Measurements from ENCODE around the gene RAG2. TPM values are rescaled to one million over a fixed set of nuclear protein-coding genes. Genes with fewer than 3 reads are reported as not detected.

Gene RAG2
- total and polyA plus RNA-seq, 2 donors (not counting 3 experiments of a cell fraction or from before 2014, with no cell fraction given): not detected

DNA sequence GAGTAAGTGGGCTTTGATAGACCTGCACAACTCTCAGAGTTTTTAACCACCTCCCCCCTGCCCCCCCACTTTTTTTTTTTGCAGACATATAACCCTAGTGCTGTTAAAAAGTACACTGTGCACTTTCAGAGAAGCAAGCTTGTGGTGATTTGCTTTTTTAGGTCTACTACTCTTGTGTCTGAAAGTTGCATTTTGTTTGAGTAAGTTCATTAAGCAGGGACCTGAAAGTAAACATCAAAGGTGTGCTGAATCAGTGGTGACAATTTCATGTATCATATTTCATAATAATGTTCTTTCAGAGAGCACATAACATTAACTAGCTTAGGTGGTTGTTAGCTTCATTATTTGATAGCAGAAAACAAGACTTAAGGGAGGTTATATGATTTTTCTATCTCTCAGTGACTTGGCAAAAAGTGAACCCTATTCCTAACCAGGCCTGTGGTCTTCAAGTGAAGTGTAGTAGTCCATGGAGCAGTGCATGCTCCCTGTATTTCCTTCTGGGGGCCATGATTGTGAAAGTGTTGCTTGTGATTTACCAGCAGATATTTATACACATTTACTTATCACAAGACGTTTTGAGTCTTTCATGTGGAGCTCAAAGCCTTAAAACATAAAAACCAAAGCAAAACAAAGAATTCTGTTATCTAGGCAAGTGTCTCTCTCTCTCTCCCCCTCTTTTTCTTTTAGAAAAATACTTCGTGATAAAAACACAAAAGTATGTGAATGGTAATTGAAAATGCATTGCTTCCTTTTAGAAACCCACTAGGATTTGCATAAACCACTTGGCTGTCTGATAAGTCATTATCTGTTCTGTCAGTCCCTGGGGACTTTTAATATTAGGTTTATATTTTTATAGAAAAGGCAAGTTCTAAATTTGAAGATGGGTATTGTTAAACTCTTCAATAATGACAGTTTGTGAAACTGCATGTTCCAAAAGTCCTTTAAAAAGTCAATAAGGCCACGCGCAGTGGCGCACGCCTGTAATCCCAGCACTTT, 7.5 kb upstream of the RAG2 start:
- no peaks in the 10 kb centered on the region for H3K27me3 ChIP-seq (ENCODE audit: control insufficient read depth in 2 of 2, insufficient read depth in 2 of 2, low read length in 2 of 2)
- no peaks in the 10 kb centered on the region for H3K79me2 ChIP-seq (ENCODE audit: control insufficient read depth, insufficient read depth, low read length)
- no peaks in the 10 kb centered on the region for H3K4me1 ChIP-seq (ENCODE audit: control insufficient read depth, extremely low read depth, insufficient read depth, low read length)
- POLR2A ChIA-PET: no interaction called here
- H4K20me1 ChIP-seq (replicated peaks; ENCODE audit: control insufficient read depth, extremely low read depth, insufficient read depth, low read length): no peaks in the 10 kb centered on the region
- H2AFZ ChIP-seq (ENCODE audit: low read depth, low read length): no peak overlapping the region
- no peak overlapping the region for H3K9ac ChIP-seq (replicated peaks; ENCODE audit: extremely low read depth, insufficient read depth, low read length)
- CTCF ChIA-PET: interaction anchor here (1.0 kb wide), 1 partner anchor 14 kb away, joined by 3 read pairs; no protein-coding TSS in a partner anchor
- H3K27ac ChIP-seq (ENCODE audit: insufficient read depth, low read depth, low read length): no peak overlapping the region
- no peaks in the 10 kb centered on the region for H3K36me3 ChIP-seq (ENCODE audit: control insufficient read depth in 2 of 2, extremely low read depth in 1 of 2, insufficient read depth in 2 of 2, low read length in 2 of 2)
- no peaks in the 10 kb centered on the region for H3K9me3 ChIP-seq (replicated peaks; ENCODE audit: control insufficient read depth, insufficient read depth, low read length)
- dilution Hi-C loops (cut with MboI; ENCODE audit: extremely low pct_ligation_motif_present, low sequenced_read_pairs): no loop called here
- H3K4me2 ChIP-seq (ENCODE audit: insufficient read depth, low read length): no peak overlapping the region
- H3K4me3 ChIP-seq (replicated peaks in 1 of 3; ENCODE audit: insufficient read depth in 1 of 3, low read depth in 1 of 3, low read length in 3 of 3): no peak overlapping the region
- DNase-seq (ENCODE audit: low read depth, low spot score): no peak
- intact Hi-C loops (cut with micrococcal nuclease): no loop called here
- no peak for FAIRE-seq
- TF ChIP-seq EZH2 (IDR thresholded peaks at IDR 0.05; ENCODE audit: borderline replicate concordance, low read depth, low read length, severe bottlenecking): no peak
- no peak for TF ChIP-seq JUN (IDR thresholded peaks at IDR 0.05; ENCODE audit: borderline replicate concordance, insufficient read depth, insufficient read length, low read depth)
- no peak for TF ChIP-seq POLR2AphosphoS5 (IDR thresholded peaks at IDR 0.05; ENCODE audit: insufficient read depth, low read depth, low read length)
- TF ChIP-seq POLR2A (IDR thresholded peaks at IDR 0.05; ENCODE audit: low read depth, low read length): no peak
- TF ChIP-seq MYC (IDR thresholded peaks at IDR 0.05; ENCODE audit: low read depth, low read length): no peak
- TF ChIP-seq FOS (IDR thresholded peaks at IDR 0.05; ENCODE audit: borderline replicate concordance, insufficient read depth, low read length): no peak
- BruUV-seq (replicated peaks): no TSS peak
- H3K9me1 ChIP-seq (replicated peaks; ENCODE audit: control insufficient read depth, extremely low read depth, insufficient read depth, low read length): no peaks in the 10 kb centered on the region

DNA sequence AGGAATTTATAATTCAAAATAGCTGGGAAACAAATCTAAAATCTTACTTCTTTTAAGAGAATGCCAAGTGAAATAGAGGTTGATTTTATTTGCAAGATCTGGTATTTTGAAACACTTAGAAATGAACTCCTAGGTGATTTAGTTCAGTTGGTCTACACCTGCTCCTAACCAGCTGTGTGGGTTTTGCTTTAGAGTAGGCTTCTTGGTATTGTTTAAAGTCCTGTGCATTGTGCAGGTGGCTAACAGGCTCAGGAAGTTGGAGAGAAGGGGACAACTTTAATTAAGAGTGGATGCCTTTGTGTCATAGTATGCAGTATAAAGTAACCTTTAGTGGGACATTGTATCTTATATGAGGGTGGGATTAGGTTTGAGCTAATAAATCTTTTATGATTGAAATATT, 4.1 kb upstream of the RAG2 start:
- H4K20me1 ChIP-seq (replicated peaks; ENCODE audit: control insufficient read depth, extremely low read depth, insufficient read depth, low read length): no peaks in the 10 kb centered on the region
- dilution Hi-C loops (cut with MboI; ENCODE audit: extremely low pct_ligation_motif_present, low sequenced_read_pairs) (no loop called here), intact Hi-C loops (cut with micrococcal nuclease) (no loop called here)
- H2AFZ ChIP-seq (ENCODE audit: low read depth, low read length): no peak overlapping the region
- FAIRE-seq: no peak
- no peak overlapping the region for H3K4me3 ChIP-seq (replicated peaks in 1 of 3; ENCODE audit: insufficient read depth in 1 of 3, low read depth in 1 of 3, low read length in 3 of 3)
- DNase-seq (ENCODE audit: low read depth, low spot score): no peak
- ChIA-PET POLR2A (no interaction called here), CTCF (interaction anchor here (1.6 kb wide), 1 partner anchor 8 kb away, joined by 5 read pairs; the partner anchor contains the start of gene IFTAP)
- H3K27ac ChIP-seq (ENCODE audit: insufficient read depth, low read depth, low read length): no peak overlapping the region
- H3K9ac ChIP-seq (replicated peaks; ENCODE audit: extremely low read depth, insufficient read depth, low read length): no peak overlapping the region
- no peaks in the 10 kb centered on the region for H3K36me3 ChIP-seq (ENCODE audit: control insufficient read depth in 2 of 2, extremely low read depth in 1 of 2, insufficient read depth in 2 of 2, low read length in 2 of 2)
- no TSS peak for BruUV-seq (replicated peaks)
- H3K9me3 ChIP-seq (replicated peaks; ENCODE audit: control insufficient read depth, insufficient read depth, low read length): no peaks in the 10 kb centered on the region
- no peaks in the 10 kb centered on the region for H3K79me2 ChIP-seq (ENCODE audit: control insufficient read depth, insufficient read depth, low read length)
- H3K27me3 ChIP-seq (ENCODE audit: control insufficient read depth in 2 of 2, insufficient read depth in 2 of 2, low read length in 2 of 2): no peaks in the 10 kb centered on the region
- H3K4me2 ChIP-seq (ENCODE audit: insufficient read depth, low read length): no peak overlapping the region
- H3K4me1 ChIP-seq (ENCODE audit: control insufficient read depth, extremely low read depth, insufficient read depth, low read length): no peaks in the 10 kb centered on the region
- TF ChIP-seq JUN (IDR thresholded peaks at IDR 0.05; ENCODE audit: borderline replicate concordance, insufficient read depth, insufficient read length, low read depth): no peak
- TF ChIP-seq, protein P1, sequence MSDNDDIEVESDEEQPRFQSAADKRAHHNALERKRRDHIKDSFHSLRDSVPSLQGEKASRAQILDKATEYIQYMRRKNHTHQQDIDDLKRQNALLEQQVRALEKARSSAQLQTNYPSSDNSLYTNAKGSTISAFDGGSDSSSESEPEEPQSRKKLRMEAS (IDR thresholded peaks at IDR 0.05; ENCODE audit: insufficient read depth, insufficient read length): no peak
- no peak for TF ChIP-seq EZH2 (IDR thresholded peaks at IDR 0.05; ENCODE audit: borderline replicate concordance, low read depth, low read length, severe bottlenecking)
- TF ChIP-seq GATA2 (IDR thresholded peaks at IDR 0.05; ENCODE audit: insufficient read depth, insufficient read length, low read depth, low read length): no peak
- TF ChIP-seq FOS (IDR thresholded peaks at IDR 0.05; ENCODE audit: borderline replicate concordance, insufficient read depth, low read length): no peak
- TF ChIP-seq POLR2AphosphoS5 (IDR thresholded peaks at IDR 0.05; ENCODE audit: insufficient read depth, low read depth, low read length): no peak
- TF ChIP-seq MYC (IDR thresholded peaks at IDR 0.05; ENCODE audit: low read depth, low read length): no peak
- TF ChIP-seq, protein P2, sequence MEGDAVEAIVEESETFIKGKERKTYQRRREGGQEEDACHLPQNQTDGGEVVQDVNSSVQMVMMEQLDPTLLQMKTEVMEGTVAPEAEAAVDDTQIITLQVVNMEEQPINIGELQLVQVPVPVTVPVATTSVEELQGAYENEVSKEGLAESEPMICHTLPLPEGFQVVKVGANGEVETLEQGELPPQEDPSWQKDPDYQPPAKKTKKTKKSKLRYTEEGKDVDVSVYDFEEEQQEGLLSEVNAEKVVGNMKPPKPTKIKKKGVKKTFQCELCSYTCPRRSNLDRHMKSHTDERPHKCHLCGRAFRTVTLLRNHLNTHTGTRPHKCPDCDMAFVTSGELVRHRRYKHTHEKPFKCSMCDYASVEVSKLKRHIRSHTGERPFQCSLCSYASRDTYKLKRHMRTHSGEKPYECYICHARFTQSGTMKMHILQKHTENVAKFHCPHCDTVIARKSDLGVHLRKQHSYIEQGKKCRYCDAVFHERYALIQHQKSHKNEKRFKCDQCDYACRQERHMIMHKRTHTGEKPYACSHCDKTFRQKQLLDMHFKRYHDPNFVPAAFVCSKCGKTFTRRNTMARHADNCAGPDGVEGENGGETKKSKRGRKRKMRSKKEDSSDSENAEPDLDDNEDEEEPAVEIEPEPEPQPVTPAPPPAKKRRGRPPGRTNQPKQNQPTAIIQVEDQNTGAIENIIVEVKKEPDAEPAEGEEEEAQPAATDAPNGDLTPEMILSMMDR (IDR thresholded peaks at IDR 0.05; ENCODE audit: extremely low read depth in 1 of 2, insufficient read depth in 1 of 2, low read depth in 1 of 2, low read length in 2 of 2): no peak
- no peak for TF ChIP-seq POLR2A (IDR thresholded peaks at IDR 0.05; ENCODE audit: low read depth, low read length)
- no peaks in the 10 kb centered on the region for H3K9me1 ChIP-seq (replicated peaks; ENCODE audit: control insufficient read depth, extremely low read depth, insufficient read depth, low read length)

Measured in endothelial cell of umbilical vein (primary cell).